Measurements from ENCODE around the gene CCNB1IP1. TPM values are rescaled to one million over a fixed set of nuclear protein-coding genes. Genes with fewer than 3 reads are reported as not detected.

CCNB1IP1 gene
- total RNA-seq, 1 experiment from 2014 or later, result 77.0 TPM

DNA sequence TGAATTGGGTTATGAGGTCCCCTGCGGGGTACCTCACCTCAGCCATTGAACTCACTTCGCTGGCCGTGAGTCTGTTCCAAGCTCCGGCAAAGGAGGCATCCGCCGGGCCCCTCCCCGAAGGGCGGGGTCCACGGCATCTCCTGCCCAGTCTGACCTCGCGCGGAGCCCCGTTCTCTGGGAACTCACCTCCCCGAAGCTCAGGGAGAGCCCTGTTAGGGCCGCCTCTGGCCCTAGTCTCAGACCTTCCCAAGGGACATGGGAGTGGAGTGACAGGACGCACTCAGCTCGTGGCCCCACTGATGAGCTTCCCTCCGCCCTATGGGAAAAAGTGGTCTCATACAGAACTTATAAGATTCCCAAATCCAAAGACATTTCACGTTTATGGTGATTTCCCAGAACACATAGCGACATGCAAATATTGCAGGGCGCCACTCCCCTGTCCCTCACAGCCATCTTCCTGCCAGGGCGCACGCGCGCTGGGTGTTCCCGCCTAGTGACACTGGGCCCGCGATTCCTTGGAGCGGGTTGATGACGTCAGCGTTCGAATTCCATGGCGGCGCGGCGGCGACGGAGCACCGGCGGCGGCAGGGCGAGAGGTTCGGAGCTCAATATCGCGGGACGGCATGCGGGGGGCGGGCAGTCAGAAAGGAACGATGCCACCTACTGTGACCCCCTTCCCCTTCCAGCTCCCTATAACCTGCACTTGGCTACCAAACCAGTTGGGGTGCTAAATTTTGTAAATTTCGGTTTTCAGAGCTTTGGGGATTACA is 10.2 kb upstream of the CCNB1IP1 start, which contains the start of gene PARP2 (continued):
- no peak for TF ChIP-seq RAD21 (IDR thresholded peaks at IDR 0.05; ENCODE audit: low read depth)
- TF ChIP-seq, protein P1, sequence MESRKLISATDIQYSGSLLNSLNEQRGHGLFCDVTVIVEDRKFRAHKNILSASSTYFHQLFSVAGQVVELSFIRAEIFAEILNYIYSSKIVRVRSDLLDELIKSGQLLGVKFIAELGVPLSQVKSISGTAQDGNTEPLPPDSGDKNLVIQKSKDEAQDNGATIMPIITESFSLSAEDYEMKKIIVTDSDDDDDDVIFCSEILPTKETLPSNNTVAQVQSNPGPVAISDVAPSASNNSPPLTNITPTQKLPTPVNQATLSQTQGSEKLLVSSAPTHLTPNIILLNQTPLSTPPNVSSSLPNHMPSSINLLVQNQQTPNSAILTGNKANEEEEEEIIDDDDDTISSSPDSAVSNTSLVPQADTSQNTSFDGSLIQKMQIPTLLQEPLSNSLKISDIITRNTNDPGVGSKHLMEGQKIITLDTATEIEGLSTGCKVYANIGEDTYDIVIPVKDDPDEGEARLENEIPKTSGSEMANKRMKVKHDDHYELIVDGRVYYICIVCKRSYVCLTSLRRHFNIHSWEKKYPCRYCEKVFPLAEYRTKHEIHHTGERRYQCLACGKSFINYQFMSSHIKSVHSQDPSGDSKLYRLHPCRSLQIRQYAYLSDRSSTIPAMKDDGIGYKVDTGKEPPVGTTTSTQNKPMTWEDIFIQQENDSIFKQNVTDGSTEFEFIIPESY (IDR thresholded peaks at IDR 0.05; ENCODE audit: extremely low read depth, insufficient replicate concordance, low read length), result peak; percentile 81
- TF ChIP-seq TCF7L2 (IDR thresholded peaks at IDR 0.05; ENCODE audit: borderline replicate concordance, extremely low read depth, insufficient read depth, insufficient read length), result no peak
- peak; percentile 3; the same call in 1 of the 2 replicates for TF ChIP-seq JUND (IDR thresholded peaks at IDR 0.05)
- peak; percentile 79 for TF ChIP-seq YY1 (IDR thresholded peaks at IDR 0.05; ENCODE audit: extremely low read depth, insufficient replicate concordance, low read depth, low read length)
- TF ChIP-seq, protein P2, sequence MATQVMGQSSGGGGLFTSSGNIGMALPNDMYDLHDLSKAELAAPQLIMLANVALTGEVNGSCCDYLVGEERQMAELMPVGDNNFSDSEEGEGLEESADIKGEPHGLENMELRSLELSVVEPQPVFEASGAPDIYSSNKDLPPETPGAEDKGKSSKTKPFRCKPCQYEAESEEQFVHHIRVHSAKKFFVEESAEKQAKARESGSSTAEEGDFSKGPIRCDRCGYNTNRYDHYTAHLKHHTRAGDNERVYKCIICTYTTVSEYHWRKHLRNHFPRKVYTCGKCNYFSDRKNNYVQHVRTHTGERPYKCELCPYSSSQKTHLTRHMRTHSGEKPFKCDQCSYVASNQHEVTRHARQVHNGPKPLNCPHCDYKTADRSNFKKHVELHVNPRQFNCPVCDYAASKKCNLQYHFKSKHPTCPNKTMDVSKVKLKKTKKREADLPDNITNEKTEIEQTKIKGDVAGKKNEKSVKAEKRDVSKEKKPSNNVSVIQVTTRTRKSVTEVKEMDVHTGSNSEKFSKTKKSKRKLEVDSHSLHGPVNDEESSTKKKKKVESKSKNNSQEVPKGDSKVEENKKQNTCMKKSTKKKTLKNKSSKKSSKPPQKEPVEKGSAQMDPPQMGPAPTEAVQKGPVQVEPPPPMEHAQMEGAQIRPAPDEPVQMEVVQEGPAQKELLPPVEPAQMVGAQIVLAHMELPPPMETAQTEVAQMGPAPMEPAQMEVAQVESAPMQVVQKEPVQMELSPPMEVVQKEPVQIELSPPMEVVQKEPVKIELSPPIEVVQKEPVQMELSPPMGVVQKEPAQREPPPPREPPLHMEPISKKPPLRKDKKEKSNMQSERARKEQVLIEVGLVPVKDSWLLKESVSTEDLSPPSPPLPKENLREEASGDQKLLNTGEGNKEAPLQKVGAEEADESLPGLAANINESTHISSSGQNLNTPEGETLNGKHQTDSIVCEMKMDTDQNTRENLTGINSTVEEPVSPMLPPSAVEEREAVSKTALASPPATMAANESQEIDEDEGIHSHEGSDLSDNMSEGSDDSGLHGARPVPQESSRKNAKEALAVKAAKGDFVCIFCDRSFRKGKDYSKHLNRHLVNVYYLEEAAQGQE (IDR thresholded peaks at IDR 0.05; ENCODE audit: low read depth), result no peak
